Measurements from ENCODE around the gene ELMO2. TPM values are rescaled to one million over a fixed set of nuclear protein-coding genes. Genes with fewer than 3 reads are reported as not detected.

The ELMO2 gene
- total RNA-seq, 1 donor from 2014 or later, result 57.8 TPM

- no peak overlapping the region for H3K27ac Mint-ChIP-seq (ENCODE audit: unreplicated experiment)
- no peak overlapping the region for H3K4me3 Mint-ChIP-seq (ENCODE audit: unreplicated experiment)
- DNase-seq (ENCODE audit: extremely low spot score, unreplicated experiment), result no peak
- TF ChIP-seq CTCF (IDR thresholded peaks at IDR 0.05), result no peak
- peaks cover 35% of the 10 kb centered on the region for H3K27me3 Mint-ChIP-seq (ENCODE audit: unreplicated experiment)
- peaks cover 3% of the 10 kb centered on the region for H3K4me1 Mint-ChIP-seq (ENCODE audit: unreplicated experiment)
- H3K36me3 Mint-ChIP-seq (ENCODE audit: unreplicated experiment), result peaks cover 3% of the 10 kb centered on the region
- no peaks in the 10 kb centered on the region for H3K9me3 Mint-ChIP-seq (ENCODE audit: unreplicated experiment)
These were observed 63.0 kb downstream of the ELMO2 start for GRCh38 chr20:46343348-46343974.

GRCh38 chr20:46342451-46343347 is 63.7 kb downstream of the ELMO2 start:
- Mint-ChIP-seq H3K36me3 (ENCODE audit: unreplicated experiment) (peaks cover 3% of the 10 kb centered on the region), H3K27ac (ENCODE audit: unreplicated experiment) (no peak overlapping the region), H3K9me3 (ENCODE audit: unreplicated experiment) (no peaks in the 10 kb centered on the region), H3K4me3 (ENCODE audit: unreplicated experiment) (no peak overlapping the region), H3K4me1 (ENCODE audit: unreplicated experiment) (peaks cover 2% of the 10 kb centered on the region), H3K27me3 (ENCODE audit: unreplicated experiment) (peaks cover 35% of the 10 kb centered on the region)
- DNase-seq (ENCODE audit: extremely low spot score, unreplicated experiment), result no peak
- TF ChIP-seq CTCF (IDR thresholded peaks at IDR 0.05), result no peak

DNA sequence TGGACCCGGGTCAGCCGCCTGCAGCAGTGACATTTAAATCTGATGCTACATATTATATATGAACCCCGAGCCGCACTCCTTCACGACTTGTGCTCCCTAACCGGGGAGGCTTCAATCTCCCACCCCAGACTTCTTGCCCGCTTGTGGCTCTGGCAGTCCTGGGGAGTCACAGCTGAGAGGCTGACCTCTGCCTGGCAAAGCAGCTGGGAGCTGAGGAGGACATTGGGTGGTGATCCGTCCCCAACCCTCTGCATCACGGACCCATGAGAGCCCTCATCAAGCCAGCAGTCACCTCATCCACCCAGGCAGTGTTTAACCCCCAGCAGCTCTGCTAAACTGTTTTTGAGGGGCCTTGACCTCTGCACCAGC is 64.4 kb downstream of the ELMO2 start:
- Mint-ChIP-seq H3K27me3 (ENCODE audit: unreplicated experiment) (peaks cover 35% of the 10 kb centered on the region), H3K27ac (ENCODE audit: unreplicated experiment) (no peak overlapping the region), H3K4me1 (ENCODE audit: unreplicated experiment) (peaks cover 2% of the 10 kb centered on the region), H3K36me3 (ENCODE audit: unreplicated experiment) (peaks cover 3% of the 10 kb centered on the region), H3K9me3 (ENCODE audit: unreplicated experiment) (no peaks in the 10 kb centered on the region), H3K4me3 (ENCODE audit: unreplicated experiment) (no peak overlapping the region)
- no peak for TF ChIP-seq CTCF (IDR thresholded peaks at IDR 0.05)
- no peak for DNase-seq (ENCODE audit: extremely low spot score, unreplicated experiment)

DNA sequence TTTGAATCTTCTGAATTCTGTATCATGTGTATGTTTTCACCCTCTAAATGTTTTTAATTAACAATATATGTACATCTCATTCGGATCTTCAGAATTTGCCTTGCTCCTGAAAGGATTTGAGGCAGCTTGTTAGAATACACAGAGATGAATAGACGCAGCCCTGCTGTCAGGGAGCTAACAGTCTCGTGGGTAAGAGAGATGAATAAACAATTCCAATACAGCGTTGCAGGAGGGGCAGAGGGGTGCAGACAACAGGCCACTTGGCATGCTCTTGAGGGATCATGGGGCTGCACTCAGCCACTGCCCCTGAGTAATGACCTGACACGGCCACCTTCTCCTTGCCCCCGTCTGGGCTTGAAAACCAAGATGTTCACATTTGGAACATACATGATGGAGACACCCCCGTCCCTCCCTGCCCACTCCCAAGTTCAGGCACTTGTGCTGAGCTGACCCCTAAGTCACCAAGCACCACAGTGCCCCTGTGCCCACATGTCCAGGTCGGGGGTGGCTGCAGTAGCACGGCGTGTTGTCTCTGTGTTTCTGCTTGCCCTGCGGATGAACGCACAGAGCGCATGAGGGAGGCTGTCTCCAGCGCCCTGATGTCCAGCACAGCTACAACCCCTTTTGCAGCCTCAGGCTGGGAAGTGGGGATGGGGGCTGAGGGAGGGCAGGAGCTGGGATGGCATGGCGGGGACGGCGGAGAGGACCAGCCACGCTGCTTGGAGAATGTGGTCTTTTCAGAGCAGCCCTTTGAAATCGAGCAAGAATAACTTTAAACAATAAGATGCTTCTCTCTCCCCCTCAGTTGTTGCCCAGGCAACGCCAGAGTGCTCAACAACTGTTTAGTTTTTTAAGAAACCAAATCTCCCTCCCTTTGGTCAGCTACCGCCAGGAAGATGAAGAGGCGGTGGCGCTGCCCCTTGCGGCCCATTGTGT is 65.1 kb downstream of the ELMO2 start:
- no peak overlapping the region for H3K27ac Mint-ChIP-seq (ENCODE audit: unreplicated experiment)
- H3K36me3 Mint-ChIP-seq (ENCODE audit: unreplicated experiment), result peaks cover 3% of the 10 kb centered on the region
- H3K4me1 Mint-ChIP-seq (ENCODE audit: unreplicated experiment), result peaks cover 2% of the 10 kb centered on the region
- H3K27me3 Mint-ChIP-seq (ENCODE audit: unreplicated experiment), result peaks cover 38% of the 10 kb centered on the region
- H3K4me3 Mint-ChIP-seq (ENCODE audit: unreplicated experiment), result no peak overlapping the region
- DNase-seq (ENCODE audit: extremely low spot score, unreplicated experiment), result no peak
- TF ChIP-seq CTCF (IDR thresholded peaks at IDR 0.05), result no peak
- H3K9me3 Mint-ChIP-seq (ENCODE audit: unreplicated experiment), result no peaks in the 10 kb centered on the region

Measured in osteocyte (in vitro differentiated cells).